Heart right ventricle (tissue), 16 donors: ENCODE measurements around the gene MED16. TPM values are rescaled to one million over a fixed set of nuclear protein-coding genes. Genes with fewer than 3 reads are reported as not detected.

Experiments used
- ATAC-seq, 8 donors: fragments of 200-7000 bp; cut with Tn5 transposase; one replicate each; pipeline ENCODE4 v1.9.1; 2020; ENCODE audit warnings: mild to moderate bottlenecking in 8 of 8, moderate library complexity in 8 of 8, moderate number of reproducible peaks in 1 of 8
- DNase-seq, 2 donors: peaks; one replicate each; pipeline ENCODE4 v3.0.0-alpha.2; 2020
- H3K27ac ChIP-seq, 10 donors: fragments of 200-600 bp; sonication (generic) in 2 of 10; one replicate each; pipeline versions ENCODE4 v1.5.0 to v1.8.0; 2020 to 2022; ENCODE audit warnings: mild to moderate bottlenecking in 3 of 10
- H3K27me3 ChIP-seq, 7 donors: fragments of 200-600 bp; one replicate each; pipeline ENCODE4 v1.8.0; 2021 to 2022; ENCODE audit warnings: mild to moderate bottlenecking in 2 of 7
- H3K36me3 ChIP-seq, 9 donors: fragments of 200-600 bp; sonication (generic) in 1 of 9; one replicate each; pipeline versions ENCODE4 v1.5.0 to v1.8.0; 2020 to 2022; ENCODE audit warnings: mild to moderate bottlenecking in 2 of 9
- H3K4me1 ChIP-seq, 9 donors: fragments of 200-600 bp; sonication (generic) in 1 of 9; one replicate each; pipeline versions ENCODE4 v1.5.0 to v1.8.0; 2020 to 2022; ENCODE audit warnings: mild to moderate bottlenecking in 4 of 9
- H3K4me3 ChIP-seq, 10 donors: fragments of 200-600 bp; sonication (generic) in 2 of 10; one replicate each; pipeline versions ENCODE4 v1.5.0 to v1.8.0; 2020 to 2022; ENCODE audit warnings: mild to moderate bottlenecking in 7 of 10, moderate library complexity in 2 of 10
- H3K9me3 ChIP-seq, 11 donors: fragments of 200-600 bp in 10 of 11; sonication (generic) in 2 of 11; one replicate each; pipeline versions ENCODE4 v1.5.0 to v1.8.0; 2013 to 2022; ENCODE audit warnings: mild to moderate bottlenecking in 2 of 11, control low read depth in 1 of 11, moderate library complexity in 1 of 11
- WGBS, 2 donors: extraction: QIAGEN DNeasy Blood & Tissue Kit; methylation state at CpG; one replicate each; pipeline ENCODE4 v1.1.7; 2013; ENCODE audit warnings: inconsistent platforms in 1 of 2; 5-methylcytosine and 5-hydroxymethylcytosine counted together
- intact Hi-C, 10 donors: fragments of 100-400 bp; cut with DNase I; formaldehyde crosslinking; loops; one replicate each; pipeline versions ENCODE4 v1.11.1 to v1.14.2; 2022
- polyA plus RNA-seq, 2 donors: library from polyadenylated mRNA; stranded (reverse); fragments of 200-250 nt; gene quantifications; one replicate each; pipeline ENCODE4 v1.2.3, GENCODE V29; 2013
- total RNA-seq, 10 donors: library from RNA; stranded (reverse); fragmentation: NEBNext Ultra II Directional in 3 of 10; extraction: Animal tissue kit (Norgen Biotek cat#: 25700) in 3 of 10; gene quantifications; one replicate each; pipeline versions ENCODE4 v1.2.1 to v1.2.4, GENCODE V29; 2021 to 2023
- TF ChIP-seq, protein P1 (sequence below), 9 donors: fragments of 200-600 bp; sonication (generic) in 2 of 9; IDR thresholded peaks; one replicate each; pipeline versions ENCODE4 v1.5.0 to v1.8.0; 2021 to 2022; ENCODE audit warnings: antibody characterized with exemption in 9 of 9, mild to moderate bottlenecking in 5 of 9, moderate library complexity in 1 of 9
- donor health status: Arrhythmogenic right ventricular cardiomyopathy.
- donor health status: ischemic (EF 13 %, LVEDD 7.1; RV severe dilation, severe dysfunction).
- donor health status: healthy with polysubstance abuse.
- donor health status: DM: no; HTN: yes; CAD: no.
- donor health status: DM: no; HTN: no; CAD: no.
- donor health status: ischemic (EF 25% LVEDD 6.9; RV normal size, moderate dysfunction).
- donor health status: ischemic (EF 25% LVEDD 5.7; RV mildly dilated, moderate dysfunction).
- donor health status: healthy.
- donor health status: DM: yes; HTN: yes; CAD: no.
- donor health status: Ischemic cardiomyopathy.
- donor health status: ischemic (EF 35%, LVEDD 5.7; RV mildly dilated, moderate dysfunction).
- donor health status: nonischemic (EF 11% LVEDD 7.7; RV severe dilation, severe dysfunction).
- donor health status: DM: yes; HTN: yes; CAD: no.
- donor health status: PGD.
- donor health status: ischemic (EF 29% LVEDD 5.4; RV normal size, mild dysfunction).
- donor health status: nonischemic (EF 23%, LVEDD 6.1; RV moderate dilation, normal function).

MED16 gene
- total and polyA plus RNA-seq, 12 donors = 17.6 to 42.9 (median 27.7) TPM

- Histone ChIP-seq H3K4me1 (peaks cover 13 to 58% (median 38%) of the 10 kb centered on the region in 9 donors), H3K36me3 (no peaks in the 10 kb centered on the region), H3K4me3 (peak within 1 kb of the TSS in 9 of 10 donors; percentile 3 to 48 (median 37)), H3K27ac (no peak within 1 kb of the TSS), H3K27me3 (peaks cover 30 to 57% (median 55%) of the 10 kb centered on the region in 7 donors), H3K9me3 (no peaks in the 10 kb centered on the region)
- TF ChIP-seq, protein P1, sequence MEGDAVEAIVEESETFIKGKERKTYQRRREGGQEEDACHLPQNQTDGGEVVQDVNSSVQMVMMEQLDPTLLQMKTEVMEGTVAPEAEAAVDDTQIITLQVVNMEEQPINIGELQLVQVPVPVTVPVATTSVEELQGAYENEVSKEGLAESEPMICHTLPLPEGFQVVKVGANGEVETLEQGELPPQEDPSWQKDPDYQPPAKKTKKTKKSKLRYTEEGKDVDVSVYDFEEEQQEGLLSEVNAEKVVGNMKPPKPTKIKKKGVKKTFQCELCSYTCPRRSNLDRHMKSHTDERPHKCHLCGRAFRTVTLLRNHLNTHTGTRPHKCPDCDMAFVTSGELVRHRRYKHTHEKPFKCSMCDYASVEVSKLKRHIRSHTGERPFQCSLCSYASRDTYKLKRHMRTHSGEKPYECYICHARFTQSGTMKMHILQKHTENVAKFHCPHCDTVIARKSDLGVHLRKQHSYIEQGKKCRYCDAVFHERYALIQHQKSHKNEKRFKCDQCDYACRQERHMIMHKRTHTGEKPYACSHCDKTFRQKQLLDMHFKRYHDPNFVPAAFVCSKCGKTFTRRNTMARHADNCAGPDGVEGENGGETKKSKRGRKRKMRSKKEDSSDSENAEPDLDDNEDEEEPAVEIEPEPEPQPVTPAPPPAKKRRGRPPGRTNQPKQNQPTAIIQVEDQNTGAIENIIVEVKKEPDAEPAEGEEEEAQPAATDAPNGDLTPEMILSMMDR (IDR thresholded peaks at IDR 0.05) = peak in 7 of 9 donors; percentile 19 to 63 (median 56)
- ATAC-seq = no peak
- intact Hi-C loops = loop anchor here in 5 of 10 donors (5.0 kb wide), 4 partner anchors 55 to 150 kb away; partner anchors contain the start of gene CFD (in 1 of the 5)
- 1% methylated on average over 86 to 87 of the region's 87 CpGs for WGBS, 2 donors
- no peak for DNase-seq
Observed at GRCh38 chr19:917323-918151, 24.6 kb upstream of the MED16 start, which contains the start of gene KISS1R. KISS1R (plus strand) TSS chr19:917333; CDS start chr19:917503, 170 bp downstream.

DNA sequence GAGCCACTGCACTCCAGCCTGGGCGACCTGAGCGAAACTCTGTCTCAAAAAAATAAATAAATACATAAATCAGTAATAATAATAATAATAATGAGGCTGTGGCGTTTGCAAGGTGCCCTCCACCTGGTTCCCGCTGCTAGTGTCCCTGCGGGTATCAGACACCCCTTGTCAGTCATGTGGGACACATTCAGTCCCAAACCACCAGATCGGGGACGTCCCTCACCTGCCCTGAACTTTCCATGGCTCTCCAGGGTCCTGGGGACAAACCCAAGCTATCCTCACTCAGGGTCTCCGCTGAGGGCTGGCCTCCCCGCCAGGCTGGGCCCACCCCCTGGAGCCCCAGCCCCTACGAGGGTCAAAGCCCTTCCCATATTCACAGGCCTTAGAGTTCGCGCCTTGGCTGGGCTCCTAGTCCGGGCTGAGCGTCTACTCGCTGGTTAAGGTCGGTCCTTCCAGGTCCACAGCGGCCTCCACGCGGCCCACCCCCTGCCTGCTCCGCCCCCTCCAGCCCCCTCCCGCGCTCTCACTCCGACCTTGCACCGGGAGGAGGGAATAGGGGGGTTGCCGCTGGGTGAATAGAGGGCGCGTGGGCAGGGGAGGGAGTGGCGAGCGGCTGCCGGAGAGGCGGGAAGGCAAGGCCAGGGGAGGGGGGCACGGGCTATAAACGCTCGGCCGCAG, 23.8 kb upstream of the MED16 start:
- no peaks in the 10 kb centered on the region for H3K9me3 ChIP-seq
- no peak overlapping the region for H3K27ac ChIP-seq
- H3K27me3 ChIP-seq = peaks cover 30 to 57% (median 55%) of the 10 kb centered on the region in 7 donors
- WGBS, 2 donors = 16% methylated on average over 35 of the region's 35 CpGs
- no peak for DNase-seq
- peaks cover 13 to 55% (median 38%) of the 10 kb centered on the region in 9 donors for H3K4me1 ChIP-seq
- TF ChIP-seq, protein P1 (IDR thresholded peaks at IDR 0.05) = no peak
- H3K4me3 ChIP-seq = peak overlapping the region in 8 of 10 donors; percentile 29 to 48 (median 38)
- H3K36me3 ChIP-seq = no peaks in the 10 kb centered on the region
- no peak for ATAC-seq
- intact Hi-C loops = loop anchor here in 5 of 10 donors (5.0 kb wide), 4 partner anchors 54 to 149 kb away; partner anchors contain the start of gene CFD (in 1 of the 5)

DNA sequence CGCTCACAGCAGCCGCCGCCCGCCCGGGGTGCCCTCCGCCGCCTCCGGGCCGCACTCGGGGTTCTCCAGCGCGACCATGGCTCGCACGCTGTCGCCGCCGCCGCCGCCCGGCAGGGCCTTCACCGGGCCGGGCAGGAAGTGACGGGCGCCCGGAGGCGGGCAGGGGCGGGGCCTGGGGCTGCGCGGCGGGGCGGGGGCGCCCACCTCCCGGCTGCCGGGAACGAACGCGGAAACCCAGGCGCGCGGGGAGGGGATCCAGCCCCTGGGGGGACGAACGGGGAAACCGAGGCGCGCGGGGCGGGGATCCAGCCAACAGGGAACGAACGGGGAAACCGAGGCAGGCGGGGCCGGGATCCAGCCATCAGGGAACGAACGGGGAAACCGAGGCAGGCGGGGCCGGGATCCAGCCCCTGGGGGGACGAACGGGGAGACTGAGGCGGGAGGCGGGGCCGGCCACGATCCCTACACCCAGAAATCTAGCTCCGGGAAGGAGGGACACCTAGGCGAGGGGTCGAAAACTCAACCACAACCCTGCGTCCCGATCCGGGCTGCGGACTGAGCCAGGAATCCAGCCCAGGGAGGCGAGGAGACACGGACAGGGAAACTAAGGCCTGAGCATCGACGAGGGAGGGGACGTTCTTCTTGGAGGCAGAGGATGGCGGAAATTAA, 20.2 kb upstream of the MED16 start, which contains the start of gene R3HDM4:
Gene R3HDM4 (minus strand): TSS at position 140 of the 669 bp plus-strand sequence. CDS start 62 bp downstream, at position 78.
- 0 to 1% methylated on average over 60 to 76 of the region's 76 CpGs for WGBS, 2 donors
- Histone ChIP-seq H3K4me3 (peak within 1 kb of the TSS; percentile 70 to 99 (median 88)), H3K4me1 (peaks cover 13 to 59% (median 22%) of the 10 kb centered on the region in 9 donors), H3K27ac (peak within 1 kb of the TSS; percentile 70 to 99 (median 92)), H3K36me3 (peaks cover 0 to 3% (median 0%) of the 10 kb centered on the region in 9 donors), H3K27me3 (peaks cover 11 to 24% (median 22%) of the 10 kb centered on the region in 7 donors), H3K9me3 (no peaks in the 10 kb centered on the region)
- DNase-seq (peak; percentile 82 to 85), ATAC-seq (peak; percentile 88 to 95 (median 92))
- intact Hi-C loops = loop anchor here in 2 of 10 donors (1.0 to 2.0 kb wide), 2 partner anchors 20 to 50 kb away; partner anchors contain the start of genes MED16 (in 1 of the 2) and RNU6-9 (in 1 of the 2)
- TF ChIP-seq, protein P1 (IDR thresholded peaks at IDR 0.05) = no peak
